HG03565 (cell line): ENCODE data around the gene JAZF1.
"Not testable (repeated sequence)": the region's sequence is repeated elsewhere in the genome, so short reads cannot be mapped to it uniquely, and the experiment has no call there.

ENCODE experiments used
- ATAC-seq: cut with Tn5 transposase; IDR thresholded peaks from one replicate; pipeline ENCODE4 v1.9.1; 2021; ENCODE audit warnings: mild to moderate bottlenecking, moderate library complexity; ENCODE audit not compliant: unreplicated experiment

The JAZF1 gene

GRCh38 chr7:27922389-27922788 lies 258.2 kb downstream of the JAZF1 start:
- not testable (repeated sequence) for ATAC-seq

DNA sequence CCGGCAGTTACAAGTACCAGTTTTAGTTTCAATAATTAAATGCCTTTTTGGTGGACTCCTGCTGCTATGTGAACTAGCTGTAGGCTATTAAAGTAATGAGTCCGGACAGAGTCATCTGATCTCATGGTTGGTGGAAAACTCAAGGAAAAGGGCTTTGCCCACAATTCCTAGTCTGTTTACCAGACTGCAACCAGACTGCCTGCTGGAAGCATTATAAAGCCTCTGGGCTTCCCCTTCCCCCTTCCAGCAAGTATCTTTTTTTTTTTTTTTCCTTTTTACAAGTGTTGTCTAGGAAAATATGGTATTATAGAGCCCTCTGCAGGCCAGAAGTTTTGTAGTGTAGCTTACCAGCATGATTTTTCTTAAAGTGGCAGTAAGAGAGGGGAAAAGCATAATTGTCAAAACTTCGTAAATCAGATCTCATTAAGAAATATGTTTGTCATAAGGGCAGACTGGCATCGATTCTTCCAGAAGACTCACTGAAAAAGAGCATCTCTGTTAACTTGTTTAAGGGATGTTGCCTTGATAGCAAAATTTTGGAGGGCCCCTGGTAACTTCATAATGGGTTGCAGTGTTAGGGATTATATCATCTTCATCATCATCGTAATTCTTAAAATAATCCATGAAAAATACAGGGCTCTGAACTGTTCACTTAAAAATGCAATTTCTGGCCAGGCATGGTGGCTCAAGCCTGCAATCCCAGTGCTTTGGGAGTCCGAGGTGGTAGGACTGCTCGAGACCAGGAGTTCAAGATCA lies 259.3 kb downstream of the JAZF1 start:
- no peak for ATAC-seq

- no peak for ATAC-seq
Observed at GRCh38 chr7:27920281-27920946, 260.2 kb downstream of the JAZF1 start.

DNA sequence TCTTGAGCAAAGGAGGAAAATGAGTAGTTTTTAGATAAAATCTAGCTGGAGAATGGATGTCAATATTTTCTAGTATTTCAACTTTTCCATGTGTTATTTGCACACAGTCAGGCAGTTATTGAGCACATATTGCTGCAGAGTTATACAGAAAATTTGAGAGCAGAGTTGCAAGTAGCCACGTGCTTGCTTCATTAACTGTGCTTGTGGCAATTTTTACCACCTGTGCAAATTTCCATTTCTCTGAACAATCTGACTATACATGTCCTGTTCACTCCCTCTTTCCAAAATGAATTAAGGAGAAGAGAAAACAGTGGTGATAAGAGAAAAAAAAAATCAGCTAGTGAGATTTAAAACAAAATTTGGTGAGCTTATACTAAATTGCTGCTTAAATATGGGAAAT lies 262.1 kb downstream of the JAZF1 start:
- ATAC-seq = no peak

DNA sequence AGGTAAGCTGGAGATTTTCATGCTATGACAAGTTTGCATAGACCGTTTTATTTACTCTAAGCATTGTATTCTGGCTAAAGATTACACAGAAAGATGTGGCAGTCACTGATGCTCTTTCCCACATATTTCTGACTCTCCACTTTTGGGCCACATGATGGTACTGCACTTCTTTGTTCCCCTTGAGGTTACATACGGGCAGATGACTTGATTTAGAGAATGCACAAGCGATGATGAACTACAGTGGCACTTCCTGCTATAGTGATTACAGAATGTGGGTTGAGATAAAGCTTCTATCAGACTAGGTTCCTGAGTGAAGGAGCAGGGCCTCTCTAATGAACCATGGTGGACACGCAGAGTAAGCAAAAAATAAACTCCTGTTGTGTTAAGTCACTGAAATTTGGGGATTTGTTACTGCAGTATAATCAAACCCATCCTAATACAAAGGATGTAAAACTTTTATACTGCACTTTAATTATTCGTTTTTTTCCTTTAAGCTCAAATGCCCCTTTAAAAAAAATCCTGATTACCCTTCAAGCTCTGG lies 262.8 kb downstream of the JAZF1 start:
- no peak for ATAC-seq

DNA sequence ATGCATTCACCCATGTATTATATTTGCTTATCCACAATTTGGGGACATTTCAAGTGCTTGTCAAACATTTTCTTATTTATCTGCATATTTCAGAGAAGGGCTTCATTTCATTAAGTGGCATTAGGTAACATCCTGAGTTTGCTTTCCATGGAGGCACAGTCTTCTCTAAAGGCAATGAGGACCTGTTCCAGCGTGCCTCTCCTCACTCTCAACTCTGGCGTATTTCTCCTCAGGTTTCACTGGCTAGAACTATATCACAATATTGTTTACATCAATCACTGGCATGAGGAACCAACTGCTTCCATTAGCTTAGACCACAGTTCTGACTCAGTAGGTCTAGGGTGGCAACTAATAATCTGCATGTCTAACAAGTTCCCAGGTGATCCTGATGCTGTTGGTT lies 263.5 kb downstream of the JAZF1 start:
- ATAC-seq = no peak

DNA sequence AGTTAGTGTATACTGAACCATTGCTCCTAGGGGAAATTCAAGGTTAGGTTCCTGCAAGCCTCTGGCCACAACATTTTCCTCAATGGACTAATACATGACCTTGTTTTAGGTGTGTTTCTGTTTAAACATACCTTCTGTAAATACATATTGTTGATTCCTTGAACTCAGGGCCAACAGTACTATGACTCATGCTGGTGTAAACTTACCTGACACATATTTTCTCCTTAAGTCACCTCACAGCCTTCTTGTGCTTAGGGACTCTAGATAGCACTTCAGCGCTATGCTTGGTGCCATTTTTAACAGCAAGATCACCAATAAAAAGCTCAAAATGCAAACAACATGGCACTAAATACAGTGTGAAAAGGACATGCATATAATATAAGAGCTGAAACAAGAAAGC lies 264.2 kb downstream of the JAZF1 start:
- no peak for ATAC-seq

GRCh38 chr7:27914409-27914808 lies 266.2 kb downstream of the JAZF1 start:
- no peak for ATAC-seq

- no peak for ATAC-seq
Observed at GRCh38 chr7:27912751-27913150, 267.8 kb downstream of the JAZF1 start.

- no peak for ATAC-seq
Observed at GRCh38 chr7:27911920-27912319, 268.7 kb downstream of the JAZF1 start.

DNA sequence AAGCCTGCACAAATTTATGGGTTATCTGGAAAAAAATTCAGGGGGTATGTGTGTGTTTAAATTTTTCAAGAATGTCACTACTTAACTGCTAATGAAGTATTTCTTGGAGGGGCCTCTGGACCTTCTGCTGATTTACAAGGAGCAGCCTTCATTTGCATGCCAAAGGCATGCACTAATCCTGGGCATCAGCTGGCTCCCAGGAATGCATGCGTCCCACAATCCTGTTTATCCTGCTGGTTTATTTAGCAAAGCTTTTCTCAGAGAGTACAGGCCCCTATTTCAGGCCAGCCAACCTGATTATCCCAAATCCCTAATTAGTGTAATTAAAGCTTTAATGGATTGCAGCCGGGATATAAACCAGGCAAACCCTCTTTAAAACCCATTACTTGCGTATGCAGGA lies 270.3 kb downstream of the JAZF1 start:
- ATAC-seq = no peak

- ATAC-seq = no peak
Observed at GRCh38 chr7:27908534-27909165, 271.9 kb downstream of the JAZF1 start.

DNA sequence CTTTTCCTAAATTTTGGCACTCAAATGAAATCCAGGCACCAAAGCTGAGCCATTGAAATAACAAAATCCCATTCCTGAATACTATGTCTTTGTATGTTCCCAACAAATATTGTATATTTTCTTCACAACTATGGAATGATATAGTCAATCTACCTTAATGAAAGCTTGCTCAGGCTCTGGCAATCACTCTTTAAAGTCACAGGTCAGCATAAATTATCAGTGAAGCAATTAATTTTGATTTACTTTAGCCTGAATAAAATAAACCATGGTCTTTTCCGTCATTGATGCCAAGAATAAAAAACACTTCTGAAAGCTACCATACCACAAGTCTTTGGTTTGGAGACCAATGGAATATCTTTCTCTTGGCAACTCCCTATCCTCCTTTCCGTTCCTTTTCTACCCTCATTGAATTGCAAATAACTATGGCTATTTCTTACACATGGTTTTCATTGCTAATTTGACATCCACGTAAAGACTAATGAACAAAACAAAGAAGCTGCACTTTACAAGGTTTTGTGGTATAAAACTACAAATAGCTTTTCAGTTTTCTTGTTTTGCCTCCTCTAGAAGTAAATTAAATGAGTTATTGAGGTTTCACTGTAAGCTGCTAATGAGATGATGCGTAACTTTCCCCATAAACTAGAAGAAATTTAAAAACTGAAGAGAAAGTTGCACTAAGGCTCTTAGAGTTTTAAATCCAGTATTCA lies 274.1 kb downstream of the JAZF1 start:
- ATAC-seq = no peak

GRCh38 chr7:27905951-27906350 lies 274.6 kb downstream of the JAZF1 start:
- no peak for ATAC-seq

DNA sequence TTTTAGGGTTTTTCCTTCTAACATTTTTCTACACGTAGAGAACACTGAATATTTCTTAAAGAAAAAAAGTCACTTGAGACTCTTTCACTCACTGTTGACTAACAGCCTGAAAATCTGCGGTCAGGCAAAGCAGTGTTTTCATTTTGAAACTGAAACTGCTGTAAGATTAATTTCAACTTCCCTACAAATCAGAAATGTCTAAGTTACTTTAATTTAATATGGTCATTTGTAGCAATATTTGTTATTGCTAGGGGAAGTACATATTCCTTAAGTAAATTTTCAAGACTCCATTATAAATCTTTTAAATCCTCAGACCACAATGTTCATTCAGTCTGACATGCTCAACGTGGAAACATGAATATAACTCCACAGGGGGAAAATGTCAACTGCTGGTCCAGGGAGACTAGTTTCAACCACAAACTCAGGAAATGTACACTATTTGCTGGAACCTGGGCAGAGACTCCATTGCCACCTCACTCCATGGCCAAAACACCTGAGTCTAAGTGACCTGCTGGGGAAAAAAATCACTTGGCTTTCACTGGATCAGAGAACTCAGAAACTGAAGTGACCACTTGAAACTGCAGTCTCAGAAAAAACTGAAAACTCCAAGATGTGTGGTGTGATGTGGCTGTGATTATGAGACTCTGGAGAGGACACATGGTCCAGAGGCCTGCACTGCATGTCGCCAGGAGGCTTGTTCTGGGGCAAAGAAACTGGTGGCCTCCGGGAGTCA lies 279.4 kb downstream of the JAZF1 start:
- ATAC-seq = peak; percentile 84

DNA sequence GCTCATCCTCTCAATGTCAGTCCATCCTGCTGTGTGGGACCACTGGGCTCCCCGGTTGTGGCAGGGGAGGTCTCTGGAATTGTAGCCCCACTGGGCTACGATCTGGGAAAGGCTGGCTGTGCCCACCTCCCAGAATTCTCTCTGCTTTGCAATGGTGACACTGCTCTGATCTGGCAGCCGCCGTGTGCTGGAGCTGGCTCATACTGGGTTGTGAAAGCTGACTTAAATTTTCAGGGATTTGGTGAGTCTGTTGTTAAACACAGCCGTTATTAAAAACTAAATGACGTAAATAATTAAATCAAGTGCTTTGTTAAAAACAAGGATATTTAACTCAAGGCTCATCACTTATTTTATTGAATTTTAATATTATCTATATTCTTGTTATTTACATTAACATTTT lies 280.6 kb downstream of the JAZF1 start:
- ATAC-seq = no peak

- ATAC-seq = no peak
Observed at GRCh38 chr7:27899601-27900000, 281.0 kb downstream of the JAZF1 start.

GRCh38 chr7:27897441-27897847 lies 283.2 kb downstream of the JAZF1 start:
- no peak for ATAC-seq

GRCh38 chr7:27897001-27897400 lies 283.6 kb downstream of the JAZF1 start:
- no peak for ATAC-seq

DNA sequence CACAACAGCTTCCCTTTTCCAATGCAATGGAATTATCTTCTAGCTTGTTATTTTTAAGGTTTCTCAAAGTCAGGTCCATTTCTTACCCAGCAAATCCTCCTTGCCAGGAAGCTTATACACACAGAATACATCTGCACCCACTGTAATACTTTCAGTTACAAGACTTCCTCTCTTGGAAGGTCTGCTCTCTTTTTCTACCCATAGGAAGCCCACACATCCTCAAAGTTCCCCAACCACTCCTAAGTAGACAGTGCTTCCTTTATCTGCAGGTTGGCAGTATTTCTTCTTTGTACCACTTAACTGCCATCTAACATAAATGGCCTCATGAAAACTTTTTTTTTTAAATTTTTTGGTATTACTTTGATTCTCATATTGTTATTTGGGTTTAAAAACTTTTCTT lies 285.0 kb downstream of the JAZF1 start:
- ATAC-seq = no peak
